NCI-H1048 (cell line): ENCODE measurements around the gene STK32C.
A peak's percentile ranks its signal among the peaks of the same experiment; 100 is the strongest.

Experiments used
- DNase-seq: peaks from one replicate; lab custom pipeline; 2025; lab: John Stamatoyannopoulos, UW

The STK32C gene

GRCh38 chr10:132198381-132199181 lies 109.2 kb downstream of the STK32C start:
- DNase-seq: no peak

GRCh38 chr10:132198068-132198370 lies 109.7 kb downstream of the STK32C start:
- no peak for DNase-seq

- DNase-seq: no peak
These were observed 110.3 kb downstream of the STK32C start for GRCh38 chr10:132197271-132198067.

- DNase-seq: no peak
These were observed 111.3 kb downstream of the STK32C start for GRCh38 chr10:132196178-132197113.

- no peak for DNase-seq
These were observed 112.2 kb downstream of the STK32C start for GRCh38 chr10:132195366-132196075.

- no peak for DNase-seq
These were observed 113.0 kb downstream of the STK32C start for GRCh38 chr10:132194726-132195125.

GRCh38 chr10:132193907-132194552 lies 113.7 kb downstream of the STK32C start:
- DNase-seq: no peak

- DNase-seq: no peak
These were observed 114.6 kb downstream of the STK32C start for GRCh38 chr10:132192991-132193665.

GRCh38 chr10:132192076-132192975 lies 115.4 kb downstream of the STK32C start:
- no peak for DNase-seq

- no peak for DNase-seq
These were observed 117.8 kb downstream of the STK32C start for GRCh38 chr10:132189810-132190422.

- DNase-seq: no peak
These were observed 118.7 kb downstream of the STK32C start for GRCh38 chr10:132189016-132189415.

GRCh38 chr10:132188331-132188730 lies 119.4 kb downstream of the STK32C start:
- no peak for DNase-seq

- no peak for DNase-seq
These were observed 120.2 kb downstream of the STK32C start for GRCh38 chr10:132187430-132188138.

GRCh38 chr10:132186488-132187429 lies 121.0 kb downstream of the STK32C start, which contains the start of gene DPYSL4:
Gene DPYSL4 (plus strand): TSS chr10:132186948. CDS start chr10:132187064, 116 bp downstream.
- DNase-seq: no peak

- peak; percentile 17 for DNase-seq
These were observed 121.9 kb downstream of the STK32C start for GRCh38 chr10:132185601-132186487.
